Parathyroid adenoma (tissue), 2 donors: ENCODE data around the gene TTYH2.

Experiments used
- H2AFZ ChIP-seq: fragments of 300-600 bp; sonication (generic); one replicate; pipeline ENCODE4 v1.7.0; 2017; ENCODE audit warnings: antibody characterized with exemption, mild to moderate bottlenecking
- H3K27ac ChIP-seq: fragments of 300-600 bp; sonication (generic); one replicate; pipeline ENCODE4 v1.7.0; 2017
- H3K27me3 ChIP-seq: fragments of 300-600 bp; sonication (generic); one replicate; pipeline ENCODE4 v1.7.0; 2017; ENCODE audit warnings: low read length; ENCODE audit not compliant: control insufficient read depth, insufficient read depth
- H3K36me3 ChIP-seq: fragments of 300-600 bp; sonication (generic); one replicate; pipeline ENCODE4 v1.7.0; 2017; ENCODE audit warnings: low read length; ENCODE audit not compliant: control insufficient read depth, insufficient read depth
- H3K4me1 ChIP-seq: fragments of 300-600 bp; sonication (generic); one replicate; pipeline ENCODE4 v1.7.0; 2017; ENCODE audit warnings: control low read depth
- H3K4me2 ChIP-seq: fragments of 300-600 bp; sonication (generic); one replicate; pipeline ENCODE4 v1.7.0; 2017; ENCODE audit warnings: low read length
- H3K4me3 ChIP-seq: fragments of 300-600 bp; sonication (generic); one replicate; pipeline ENCODE4 v1.7.0; 2017; ENCODE audit warnings: low read depth, low read length
- H3K79me2 ChIP-seq: fragments of 300-600 bp; sonication (generic); one replicate; pipeline ENCODE4 v1.7.0; 2017; ENCODE audit warnings: control low read depth
- H3K9ac ChIP-seq: fragments of 300-600 bp; sonication (generic); one replicate; pipeline ENCODE4 v1.7.0; 2017; ENCODE audit warnings: mild to moderate bottlenecking
- H3K9me3 ChIP-seq: fragments of 300-600 bp; sonication (generic); one replicate; pipeline ENCODE4 v1.7.0; 2017; ENCODE audit warnings: low read length; ENCODE audit not compliant: control insufficient read depth
- CTCF ChIP-seq: fragments of 300-600 bp; sonication (generic); IDR thresholded peaks from one replicate; pipeline ENCODE4 v1.7.0; 2017; ENCODE audit warnings: antibody characterized with exemption, mild to moderate bottlenecking
- donor health status: primary hyperparathyroidism.

TTYH2 gene

GRCh38 chr17:74290340-74290739 is 77.0 kb downstream of the TTYH2 start:
- Histone ChIP-seq H3K79me2 (no peaks in the 10 kb centered on the region), H3K36me3 (no peaks in the 10 kb centered on the region), H3K9me3 (no peaks in the 10 kb centered on the region), H3K9ac (no peak overlapping the region), H3K4me1 (no peaks in the 10 kb centered on the region), H3K4me3 (no peak overlapping the region), H3K27ac (no peak overlapping the region), H3K27me3 (no peaks in the 10 kb centered on the region), H2AFZ (no peak overlapping the region), H3K4me2 (no peak overlapping the region)
- TF ChIP-seq CTCF, result no peak

GRCh38 chr17:74292495-74292894 is 79.1 kb downstream of the TTYH2 start:
- H3K4me3 ChIP-seq, result no peak overlapping the region
- H3K36me3 ChIP-seq, result no peaks in the 10 kb centered on the region
- no peak for TF ChIP-seq CTCF
- no peak overlapping the region for H3K4me2 ChIP-seq
- no peaks in the 10 kb centered on the region for H3K9me3 ChIP-seq
- no peak overlapping the region for H3K9ac ChIP-seq
- no peaks in the 10 kb centered on the region for H3K27me3 ChIP-seq
- no peak overlapping the region for H2AFZ ChIP-seq
- no peaks in the 10 kb centered on the region for H3K4me1 ChIP-seq
- no peaks in the 10 kb centered on the region for H3K79me2 ChIP-seq
- no peak overlapping the region for H3K27ac ChIP-seq

GRCh38 chr17:74295625-74296547 is 82.5 kb downstream of the TTYH2 start:
- Histone ChIP-seq H3K9me3 (no peaks in the 10 kb centered on the region), H3K27ac (no peak overlapping the region), H3K4me3 (no peak overlapping the region), H2AFZ (no peak overlapping the region), H3K4me1 (no peaks in the 10 kb centered on the region), H3K27me3 (no peaks in the 10 kb centered on the region), H3K79me2 (no peaks in the 10 kb centered on the region), H3K4me2 (no peak overlapping the region), H3K36me3 (no peaks in the 10 kb centered on the region), H3K9ac (no peak overlapping the region)
- TF ChIP-seq CTCF, result no peak

GRCh38 chr17:74296548-74296936 is 83.2 kb downstream of the TTYH2 start:
- H3K9ac ChIP-seq, result no peak overlapping the region
- TF ChIP-seq CTCF, result peak; percentile 37
- H3K9me3 ChIP-seq, result no peaks in the 10 kb centered on the region
- no peak overlapping the region for H3K4me3 ChIP-seq
- no peak overlapping the region for H3K27ac ChIP-seq
- no peaks in the 10 kb centered on the region for H3K27me3 ChIP-seq
- H3K4me2 ChIP-seq, result no peak overlapping the region
- no peaks in the 10 kb centered on the region for H3K4me1 ChIP-seq
- H3K79me2 ChIP-seq, result no peaks in the 10 kb centered on the region
- H3K36me3 ChIP-seq, result no peaks in the 10 kb centered on the region
- H2AFZ ChIP-seq, result peak overlapping the region; percentile 35

GRCh38 chr17:74297941-74298340 is 84.6 kb downstream of the TTYH2 start:
- H3K4me2 ChIP-seq, result no peak overlapping the region
- no peak overlapping the region for H3K9ac ChIP-seq
- no peak overlapping the region for H3K27ac ChIP-seq
- H2AFZ ChIP-seq, result no peak overlapping the region
- no peaks in the 10 kb centered on the region for H3K9me3 ChIP-seq
- H3K4me3 ChIP-seq, result no peak overlapping the region
- H3K4me1 ChIP-seq, result no peaks in the 10 kb centered on the region
- no peaks in the 10 kb centered on the region for H3K79me2 ChIP-seq
- no peaks in the 10 kb centered on the region for H3K27me3 ChIP-seq
- TF ChIP-seq CTCF, result no peak
- H3K36me3 ChIP-seq, result no peaks in the 10 kb centered on the region
